HepG2 (cell line): Measurements from ENCODE around the gene TNIP1. TPM values are rescaled to one million over a fixed set of nuclear protein-coding genes. Genes with fewer than 3 reads are reported as not detected.
A peak's percentile ranks its signal among the peaks of the same experiment; 100 is the strongest.

Experiments used
- CBX2 ChIP-seq, 2 experiments: fragments of 200-600 bp in 1 of 2; sonication (generic); formaldehyde crosslinking in 1 of 2; IDR thresholded peaks; 2 replicates each; pipeline versions ENCODE4 v1.7.0 to v1.8.1; 2018 to 2022; ENCODE audit warnings: low read depth in 2 of 2, low read length in 1 of 2, mild to moderate bottlenecking in 1 of 2, missing genetic modification reagents in 1 of 2
- HOXA5 ChIP-seq: sonication (generic); formaldehyde crosslinking; IDR thresholded peaks from 2 replicates; pipeline ENCODE4 v1.4.0; 2020; ENCODE audit warnings: missing genetic modification reagents
- KDM2A ChIP-seq: sonication (generic); formaldehyde crosslinking; IDR thresholded peaks from 2 replicates; pipeline ENCODE4 v1.4.0; 2020; ENCODE audit warnings: low read depth, missing genetic modification reagents, borderline replicate concordance
- LBX2 ChIP-seq: sonication (generic); formaldehyde crosslinking; IDR thresholded peaks from 2 replicates; pipeline ENCODE4 v1.5.0; 2020; ENCODE audit warnings: missing genetic modification reagents, mild to moderate bottlenecking, borderline replicate concordance
- MZF1 ChIP-seq: sonication (generic); formaldehyde crosslinking; IDR thresholded peaks from 2 replicates; pipeline ENCODE4 v1.8.1; 2023; ENCODE audit warnings: mild to moderate bottlenecking, missing genetic modification reagents, borderline replicate concordance
- RARG ChIP-seq: sonication (generic); formaldehyde crosslinking; IDR thresholded peaks from 2 replicates; pipeline ENCODE4 v1.4.0; 2020; ENCODE audit warnings: low read depth, mild to moderate bottlenecking, missing genetic modification reagents
- STAT6 ChIP-seq: sonication (generic); formaldehyde crosslinking; IDR thresholded peaks from 2 replicates; pipeline ENCODE4 v1.4.0; 2020; ENCODE audit warnings: missing genetic modification reagents, mild to moderate bottlenecking, borderline replicate concordance
- ZNF256 ChIP-seq: sonication (generic); formaldehyde crosslinking; conservative IDR thresholded peaks from 2 replicates; pipeline ENCODE4 v1.4.0; 2020; ENCODE audit warnings: missing genetic modification reagents
- ZNF563 ChIP-seq: sonication (generic); formaldehyde crosslinking; IDR thresholded peaks from 2 replicates; pipeline ENCODE4 v1.8.0; 2022; ENCODE audit warnings: mild to moderate bottlenecking, moderate library complexity, missing genetic modification reagents
- ZNF761 ChIP-seq: sonication (generic); formaldehyde crosslinking; conservative IDR thresholded peaks from 2 replicates; pipeline ENCODE4 v1.4.0; 2020; ENCODE audit warnings: mild to moderate bottlenecking, missing genetic modification reagents
- ZNF839 ChIP-seq: sonication (generic); formaldehyde crosslinking; IDR thresholded peaks from 2 replicates; pipeline ENCODE4 v1.4.0; 2020; ENCODE audit warnings: missing genetic modification reagents, mild to moderate bottlenecking, borderline replicate concordance
- polyA plus RNA-seq, 8 experiments: library from polyadenylated mRNA; depleted of rRNA in 3 of 8; stranded (reverse) in 7 of 8; unstranded in 1 of 8; fragments of >200 nt; fragmentation: Illumina TruSeq in 4 of 8; extraction: Trizol in 4 of 8; gene quantifications; 2 replicates each; pipeline versions ENCODE4 v1.2.1 to v1.2.3, GENCODE V29; 2011 to 2016; ENCODE audit warnings: low read depth in 4 of 8, missing spikeins in 1 of 8, mixed read lengths in 1 of 8; ENCODE audit not compliant: insufficient read depth in 1 of 8
- total RNA-seq, 5 experiments: library from RNA; depleted of rRNA; stranded (reverse); fragments of >200 nt; fragmentation: Illumina TruSeq; extraction: Trizol; gene quantifications; 2 replicates each; pipeline ENCODE4 v1.2.3, GENCODE V29; 2016; ENCODE audit warnings: low read depth in 1 of 5
- TF ChIP-seq, protein P1 (sequence below): IDR thresholded peaks from 2 replicates; pipeline ENCODE4 v1.6.1; 2016

Gene TNIP1
- total and polyA plus RNA-seq, 2 of the 13 experiments (the other 11 are each of a cell fraction or from before 2014, with no cell fraction given), result 26.2 to 45.9 TPM

DNA sequence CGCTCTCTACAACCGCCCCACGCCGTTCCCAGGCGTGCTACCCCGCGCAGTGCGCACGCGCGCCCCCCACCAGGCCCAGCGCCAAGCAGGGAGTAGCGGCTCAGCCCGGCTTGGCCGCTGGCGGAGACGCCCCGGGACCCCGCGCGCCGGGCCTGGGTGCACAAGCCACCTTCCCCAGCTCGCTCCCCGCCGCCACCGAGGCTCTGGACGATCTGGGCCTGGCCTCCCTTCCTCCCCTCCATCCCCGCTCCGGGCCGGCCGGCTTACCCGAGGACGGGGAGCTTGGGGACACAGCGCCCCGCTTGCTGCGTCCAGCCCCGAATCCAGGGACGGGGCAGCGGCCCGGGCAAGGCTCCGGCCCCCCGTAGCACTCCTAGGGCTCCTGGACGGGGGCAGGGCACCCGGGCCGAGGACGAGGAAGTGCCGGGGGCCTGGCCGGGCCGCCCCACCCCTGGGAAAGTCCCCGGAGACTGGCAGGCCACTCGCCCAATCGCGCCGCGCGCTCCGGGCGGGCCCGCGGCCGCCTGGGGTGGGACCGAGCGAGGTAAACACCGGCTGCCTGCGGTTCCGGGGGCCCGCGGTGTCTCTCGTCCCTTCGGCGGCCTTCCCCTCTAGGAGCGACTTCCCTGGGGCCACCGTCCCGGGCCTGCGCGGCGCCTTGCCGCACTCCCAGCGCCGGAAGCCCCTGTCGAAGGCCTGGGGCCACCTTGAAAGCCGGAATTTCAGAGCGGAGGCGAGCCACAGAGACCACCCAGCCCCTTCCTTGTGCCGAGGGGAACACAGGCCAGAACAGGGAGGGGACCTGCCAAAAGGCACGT, at the start of gene TNIP1 (continued):
- TF ChIP-seq STAT6 (CRISPR knock-in tag) (peak; percentile 87; the same call in 1 of the 2 replicates), MZF1 (CRISPR knock-in tag) (no peak), RARG (CRISPR knock-in tag) (no peak), ZNF761 (CRISPR knock-in tag) (0 out of 2 replicates have a peak, but pooled peaks have one; percentile 33), ZNF256 (CRISPR knock-in tag) (peak; percentile 80; the same call in 1 of the 2 replicates), HOXA5 (peak; percentile 80), ZNF563 (CRISPR knock-in tag) (peak; percentile 68), LBX2 (CRISPR knock-in tag) (peak; percentile 35; the same call in 1 of the 2 replicates), ZNF839 (peak; percentile 63; the same call in 1 of the 2 replicates), CBX2 (IDR thresholded peaks at IDR 0.05; ENCODE audit: low read depth, low read length) (no peak), CBX2 (CRISPR knock-in tag; IDR thresholded peaks at IDR 0.05; ENCODE audit: low read depth) (no peak), KDM2A (CRISPR knock-in tag) (peak; percentile 75)
- TF ChIP-seq, protein P1, sequence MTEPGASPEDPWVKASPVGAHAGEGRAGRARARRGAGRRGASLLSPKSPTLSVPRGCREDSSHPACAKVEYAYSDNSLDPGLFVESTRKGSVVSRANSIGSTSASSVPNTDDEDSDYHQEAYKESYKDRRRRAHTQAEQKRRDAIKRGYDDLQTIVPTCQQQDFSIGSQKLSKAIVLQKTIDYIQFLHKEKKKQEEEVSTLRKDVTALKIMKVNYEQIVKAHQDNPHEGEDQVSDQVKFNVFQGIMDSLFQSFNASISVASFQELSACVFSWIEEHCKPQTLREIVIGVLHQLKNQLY (CRISPR knock-in tag), result 0 out of 2 replicates have a peak, but pooled peaks have one; percentile 14
- TF ChIP-seq, all 625 proteins: peak for 322
